Hematopoietic multipotent progenitor cell treated with erythropoietin and hydrocortisone succinate and interleukin-3 and kit ligand, for 17 days (in vitro differentiated cells): ENCODE data around the gene MPND.

Experiments used
- DNase-seq: peaks from one replicate; pipeline ENCODE4 v3.0.0-alpha.2; 2015; ENCODE audit warnings: low spot score

The MPND gene

DNA sequence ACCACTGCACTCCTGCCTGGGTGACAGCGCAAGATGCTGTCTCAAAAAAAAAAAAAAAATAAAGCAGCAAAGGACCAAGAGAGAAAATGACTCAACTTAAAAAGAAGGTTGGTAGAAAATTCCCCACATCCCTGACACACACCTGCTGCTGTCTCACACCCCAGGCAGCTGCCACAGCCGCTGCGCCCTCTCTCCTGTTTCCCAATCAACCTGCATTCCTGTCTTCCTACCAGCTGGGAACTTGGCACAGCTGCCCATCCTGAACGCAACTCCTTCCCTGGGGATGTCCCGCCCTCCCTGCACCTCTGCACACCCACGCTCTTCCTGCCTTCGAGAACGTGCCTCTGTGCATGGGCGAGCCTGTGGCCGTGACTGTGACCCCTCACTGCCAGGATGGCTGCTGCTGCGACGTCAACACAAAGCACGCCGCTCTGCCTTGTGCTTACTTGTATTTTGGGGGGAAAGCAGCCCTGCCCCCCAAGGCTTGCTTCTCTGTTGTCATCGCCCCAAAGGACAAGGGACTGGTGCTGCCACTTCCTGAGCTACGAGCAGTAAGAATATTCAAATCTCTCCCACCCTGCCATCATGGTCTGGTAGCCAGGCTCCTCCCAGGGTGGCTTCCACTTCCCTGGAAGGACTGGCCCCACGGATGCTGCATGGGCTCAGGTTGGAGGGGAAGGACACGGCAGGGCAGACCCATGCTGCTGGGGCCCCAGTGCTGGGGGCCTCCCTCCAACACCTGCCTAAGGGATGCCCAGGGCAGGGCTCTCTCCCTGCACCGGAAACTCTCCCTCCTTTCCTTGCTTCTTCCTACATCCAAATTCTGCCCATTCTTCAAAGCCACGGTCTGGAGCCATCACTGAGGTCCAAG lies 36.3 kb downstream of the MPND start:
- no peak for DNase-seq

DNA sequence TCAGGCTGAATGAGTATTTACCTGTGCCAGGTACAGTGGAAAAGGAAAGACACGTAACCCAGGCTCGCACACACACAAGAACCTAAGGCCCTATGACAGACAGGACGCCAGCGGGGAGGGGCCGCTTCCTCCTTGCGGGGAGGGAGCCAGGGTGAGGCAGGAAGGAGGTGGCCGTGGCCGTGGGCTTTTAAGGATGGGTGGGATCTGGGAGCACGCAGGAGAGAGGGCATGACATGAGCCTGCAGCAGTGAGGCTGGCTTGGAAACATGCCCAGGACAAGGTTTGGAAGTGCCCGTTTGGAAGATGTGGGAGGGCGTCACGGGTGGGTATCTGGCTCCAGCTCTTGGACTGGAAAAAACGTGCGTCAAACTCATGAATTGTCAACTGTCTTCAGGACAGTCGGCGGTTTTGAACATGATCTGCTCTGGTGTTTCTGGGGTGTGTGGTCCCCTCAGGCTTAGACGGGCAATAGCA lies 36.9 kb downstream of the MPND start:
- peak; percentile 36 for DNase-seq

DNA sequence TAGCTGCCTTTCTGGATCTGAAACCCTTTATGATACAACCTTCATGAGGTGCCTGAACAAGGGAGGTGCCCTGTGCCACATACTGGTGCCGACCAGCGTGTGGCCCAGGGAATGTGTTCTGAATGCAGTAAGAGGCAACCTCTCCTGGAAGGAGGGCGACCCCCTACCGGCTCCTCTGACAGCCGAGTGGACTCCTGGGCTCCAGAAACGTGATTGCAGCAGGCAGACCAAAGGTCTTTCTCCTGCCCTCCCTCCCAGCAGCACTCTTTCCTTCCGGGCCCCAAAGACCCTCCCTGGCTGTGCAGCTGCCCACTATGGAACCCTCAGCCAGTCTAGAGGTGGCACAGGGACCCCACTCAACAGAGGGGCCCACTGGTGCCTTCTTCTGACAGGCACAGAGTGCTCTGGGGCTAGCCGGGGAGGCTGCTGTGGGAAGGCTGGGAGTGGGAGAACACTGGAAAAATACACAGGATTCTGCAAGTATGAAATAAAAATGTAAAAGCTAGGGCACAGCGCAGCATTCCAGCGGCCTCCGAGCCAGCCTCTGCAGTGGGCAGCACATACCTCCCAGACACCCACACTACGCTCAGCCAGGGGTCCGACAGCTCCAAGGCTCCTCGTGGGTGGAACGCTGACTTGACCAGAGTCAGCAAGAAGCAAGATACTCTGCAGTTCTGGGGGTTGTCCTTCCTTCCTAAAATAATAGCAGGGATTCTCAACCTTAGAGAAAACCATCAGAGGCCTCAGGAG lies 42.1 kb downstream of the MPND start:
- no peak for DNase-seq

DNA sequence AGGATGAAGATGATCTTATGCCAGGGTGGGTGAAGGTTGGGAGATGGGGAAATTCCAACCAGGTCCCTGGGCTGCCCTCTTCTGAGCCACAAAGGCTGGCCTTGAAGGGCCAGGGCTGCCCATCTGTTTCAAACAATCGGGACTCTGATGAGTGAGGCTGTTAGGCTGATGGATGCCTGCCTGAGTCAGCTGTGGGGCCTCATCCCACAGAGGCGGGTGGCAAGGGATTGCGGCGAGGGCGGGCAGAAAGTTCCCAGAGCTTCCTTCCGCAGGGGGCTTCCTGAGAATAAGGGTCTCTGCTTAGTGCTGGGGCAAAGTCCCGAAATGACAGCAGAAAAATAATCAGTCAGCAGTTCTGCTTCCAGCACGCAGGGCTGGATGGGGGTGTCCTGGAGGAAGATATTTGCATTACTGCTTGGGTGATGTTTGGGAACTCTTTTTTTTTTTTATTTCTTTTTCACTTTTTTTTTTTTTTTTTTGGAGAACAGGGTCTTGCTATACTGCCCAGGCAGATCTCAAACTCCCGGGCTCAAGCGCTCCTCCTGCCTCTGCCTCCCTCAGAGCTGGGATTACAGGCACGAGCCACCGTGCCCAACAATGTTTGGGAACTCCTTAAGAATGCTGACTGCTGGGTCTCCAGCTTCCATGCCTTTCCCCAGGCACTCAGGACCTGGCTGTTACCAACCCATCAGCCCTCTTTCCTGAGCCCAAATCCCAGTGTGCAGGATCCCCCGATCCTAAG lies 42.9 kb downstream of the MPND start:
- no peak for DNase-seq

DNA sequence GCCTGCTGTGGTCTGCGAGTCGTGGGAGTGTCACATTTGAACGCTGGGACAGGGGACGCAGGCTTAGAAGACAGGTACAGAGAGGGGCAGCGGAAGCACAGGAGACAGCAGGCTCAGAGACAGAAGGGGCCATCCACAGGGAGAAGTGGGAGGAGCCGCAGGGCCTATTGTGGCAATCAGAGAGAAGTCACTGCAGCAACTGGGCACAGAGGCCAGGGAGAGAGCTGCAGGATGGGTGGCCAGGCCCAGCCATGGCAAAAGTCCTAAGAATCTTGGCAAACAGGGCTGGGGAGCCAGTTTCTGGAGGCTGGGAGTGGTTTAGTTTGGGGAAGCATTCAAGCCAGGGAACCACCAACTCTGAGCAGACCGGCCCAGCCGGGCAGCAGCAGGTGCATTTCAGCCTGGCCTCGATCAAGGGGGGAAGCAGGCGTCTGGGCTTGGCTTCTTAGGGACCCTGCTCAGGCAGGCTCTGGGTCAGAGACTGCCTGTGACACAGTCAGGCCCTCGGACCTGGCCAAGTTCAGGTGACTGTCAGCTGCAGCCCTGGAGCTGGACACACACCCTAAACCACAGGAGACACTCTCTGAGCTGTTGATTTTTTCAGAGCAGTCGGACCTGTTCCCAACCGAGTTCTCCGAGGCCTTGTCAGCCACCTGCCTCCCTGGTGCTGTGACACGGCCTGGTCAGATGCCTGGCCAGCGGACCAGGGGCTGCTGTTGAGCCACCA lies 45.1 kb downstream of the MPND start:
- no peak for DNase-seq

DNA sequence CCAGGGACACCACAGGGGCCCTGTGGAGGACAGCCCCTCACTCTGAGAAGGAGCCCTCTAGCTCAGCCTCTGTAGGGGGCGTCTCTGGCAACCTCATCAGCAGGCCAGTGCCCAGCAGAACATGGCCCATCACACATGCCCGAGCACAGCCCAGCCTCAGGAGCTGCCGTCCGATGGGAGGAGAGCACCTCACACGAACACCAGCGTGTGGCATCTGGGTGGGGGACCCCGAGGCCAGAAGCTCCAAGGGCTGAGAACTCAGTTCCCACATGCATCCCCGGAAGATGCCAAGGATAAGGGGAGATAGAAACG lies 45.7 kb downstream of the MPND start:
- no peak for DNase-seq

DNA sequence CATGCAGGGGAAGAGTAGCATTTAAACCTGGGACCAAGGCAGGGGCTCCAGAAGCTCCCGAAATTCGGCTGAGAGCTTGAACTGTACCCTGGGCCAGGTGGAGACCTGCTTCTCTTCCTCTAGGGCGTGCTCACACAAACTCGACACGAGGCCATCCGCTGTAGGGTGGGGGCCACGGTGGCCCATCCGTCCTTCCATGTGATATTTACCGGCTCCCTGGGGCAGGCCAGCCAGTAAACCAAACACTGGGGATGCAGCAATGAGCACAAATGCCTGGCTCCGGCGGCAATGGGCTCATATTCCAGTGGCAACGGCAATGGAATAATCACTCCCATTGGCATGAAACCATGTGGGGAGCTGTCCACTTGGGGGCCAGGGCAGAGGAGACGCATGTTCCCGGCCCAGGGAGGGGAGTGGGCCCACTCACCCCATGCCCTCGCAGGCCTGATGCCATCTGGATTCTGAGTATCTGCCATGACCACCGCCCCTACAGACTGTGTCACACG lies 46.2 kb downstream of the MPND start:
- DNase-seq, result no peak

DNA sequence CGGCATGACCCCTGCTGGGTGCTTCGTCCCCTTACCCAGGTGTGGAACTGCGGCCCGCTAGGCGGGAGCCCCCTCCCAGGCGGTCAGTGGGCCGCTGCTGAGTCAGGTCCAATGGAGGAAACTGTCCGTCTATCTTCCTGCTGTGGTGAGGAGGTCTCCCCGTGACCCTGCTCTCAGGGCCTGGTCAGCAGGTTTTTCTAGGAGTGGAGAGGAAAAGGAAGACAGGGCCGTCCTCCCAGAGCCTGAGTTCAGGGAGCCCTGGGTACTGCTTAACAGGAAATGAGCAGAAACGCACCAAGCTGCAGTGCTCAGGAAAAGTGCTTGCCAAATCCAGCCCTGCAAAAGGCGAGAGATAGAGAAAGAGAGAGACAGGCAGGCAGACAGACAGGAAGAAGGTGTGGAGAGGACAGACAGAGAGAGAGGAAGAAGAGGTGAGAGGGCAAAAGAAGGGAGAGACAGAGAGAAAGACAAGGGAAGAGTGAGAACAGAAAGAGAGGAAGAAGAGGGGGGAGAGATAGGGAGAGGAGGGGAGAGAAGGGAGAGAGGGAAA lies 46.7 kb downstream of the MPND start:
- DNase-seq, result no peak

DNA sequence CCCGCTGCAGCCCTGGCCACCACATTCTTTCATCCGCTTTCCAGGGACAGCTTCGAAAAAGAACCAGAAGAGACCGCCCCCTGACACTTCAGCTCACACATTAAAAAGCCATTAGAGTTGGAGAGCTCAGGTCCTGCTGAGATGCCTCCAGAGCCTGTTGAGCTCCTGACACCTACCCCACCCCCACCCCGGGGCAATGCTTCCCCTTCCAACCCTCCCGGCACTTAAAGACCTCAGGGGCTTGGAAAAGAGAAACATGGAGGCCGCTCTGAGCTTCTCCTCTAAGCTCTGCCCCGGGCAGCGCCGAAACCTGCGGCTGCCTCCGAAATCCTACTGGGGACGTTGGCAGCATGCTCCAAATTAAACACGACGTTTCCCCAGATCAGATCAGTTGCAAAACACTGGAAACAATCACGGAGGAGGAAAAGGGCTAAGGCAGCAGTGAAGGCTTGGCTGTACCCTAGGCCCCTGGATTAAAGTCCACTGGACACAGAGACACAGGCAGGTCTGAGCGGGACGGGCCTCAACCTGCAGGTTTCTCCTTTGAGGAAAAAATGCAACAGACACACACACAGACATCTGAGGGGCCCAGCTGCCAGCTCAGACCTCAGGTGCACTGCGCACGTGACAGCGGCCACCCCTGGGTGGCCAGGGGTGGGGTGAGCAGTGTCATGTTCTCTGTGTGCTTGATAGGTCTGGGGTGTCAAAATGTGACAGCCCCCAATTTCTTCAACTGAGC lies 47.4 kb downstream of the MPND start:
- no peak for DNase-seq

DNA sequence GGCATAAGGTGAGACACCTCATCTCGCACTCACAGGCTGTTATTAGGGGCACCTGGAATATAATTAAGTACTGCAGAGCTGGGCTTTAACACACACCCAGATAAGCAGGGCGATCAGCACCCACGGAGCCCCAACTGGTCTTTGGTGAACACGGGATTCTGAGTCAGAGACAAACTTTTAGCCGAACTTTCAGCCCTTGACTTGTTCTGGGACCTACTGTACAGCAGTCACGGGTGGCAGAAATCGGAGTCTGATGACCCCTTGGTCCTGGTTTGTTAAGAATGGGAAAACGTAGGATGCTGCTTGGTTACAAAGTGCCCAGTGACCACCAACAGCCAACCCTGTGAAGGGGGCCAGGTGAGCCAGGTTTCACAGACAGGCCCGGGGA lies 47.9 kb downstream of the MPND start:
- no peak for DNase-seq

DNA sequence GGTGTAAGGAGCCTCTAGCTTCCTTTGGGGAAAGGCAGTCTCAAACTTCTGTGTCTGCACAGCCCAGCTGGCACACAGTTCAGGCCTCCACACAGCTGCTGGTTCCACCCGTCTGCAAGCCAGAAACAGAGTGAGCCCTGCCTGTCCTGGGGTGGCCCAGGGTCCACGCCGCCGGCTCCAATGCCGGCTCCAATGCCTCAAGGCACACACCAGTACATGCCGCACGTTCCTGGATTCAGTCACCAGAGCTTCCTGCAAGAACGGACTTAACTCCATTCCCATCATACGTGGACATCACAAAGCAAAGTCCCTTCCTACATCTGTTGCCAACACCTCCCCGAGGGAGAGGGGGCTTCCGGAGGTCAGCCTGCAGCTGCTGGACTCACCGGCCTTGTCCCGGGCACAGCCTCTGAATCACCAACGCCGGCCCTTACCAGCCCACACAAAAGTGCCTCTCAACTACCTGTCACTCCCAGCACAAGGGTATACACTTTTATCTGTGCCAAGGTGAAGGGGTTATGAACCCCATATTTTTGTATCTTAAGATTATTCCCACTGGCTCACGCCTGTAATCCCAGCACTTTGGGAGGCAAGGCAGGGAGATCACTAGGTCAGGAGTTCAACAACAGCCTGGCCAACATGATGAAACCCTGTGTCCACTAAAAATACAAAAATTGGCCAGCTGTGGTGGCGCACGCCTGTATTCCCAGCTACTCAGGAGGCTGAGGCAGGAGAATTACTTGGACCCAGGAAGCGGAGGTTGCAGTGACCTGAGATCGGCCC lies 48.5 kb downstream of the MPND start:
- DNase-seq, result no peak

DNA sequence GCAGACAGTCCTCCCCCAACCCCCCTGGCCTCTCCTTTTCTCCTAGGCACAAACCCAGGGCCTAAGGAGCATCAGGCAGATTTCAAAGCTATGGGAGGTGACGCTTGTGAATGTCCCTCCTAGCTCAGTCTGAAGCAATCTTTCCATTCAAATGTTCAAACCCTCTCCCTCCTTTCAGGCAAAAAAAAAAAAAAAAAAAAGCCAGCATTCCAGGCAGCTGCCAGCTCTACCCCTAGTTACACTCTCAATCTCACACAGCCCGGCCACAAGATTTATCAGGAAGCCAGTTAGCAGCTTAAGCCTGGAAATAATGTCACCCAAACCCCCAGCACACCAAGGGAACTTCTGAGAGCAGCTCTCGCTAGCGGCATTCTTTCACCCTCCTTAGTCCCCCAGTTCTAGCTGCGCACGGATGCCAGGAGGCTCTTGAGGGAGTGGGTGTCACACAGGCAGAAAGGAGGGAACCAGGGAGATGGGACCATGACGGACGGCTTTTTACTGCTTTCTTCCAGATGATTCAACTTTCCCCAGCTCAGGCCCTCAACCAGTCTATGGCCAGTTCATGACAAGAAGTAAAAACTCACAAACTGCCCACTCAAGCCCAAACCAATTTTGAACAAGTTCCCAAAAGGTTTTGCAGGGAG lies 50.7 kb downstream of the MPND start:
- no peak for DNase-seq

DNA sequence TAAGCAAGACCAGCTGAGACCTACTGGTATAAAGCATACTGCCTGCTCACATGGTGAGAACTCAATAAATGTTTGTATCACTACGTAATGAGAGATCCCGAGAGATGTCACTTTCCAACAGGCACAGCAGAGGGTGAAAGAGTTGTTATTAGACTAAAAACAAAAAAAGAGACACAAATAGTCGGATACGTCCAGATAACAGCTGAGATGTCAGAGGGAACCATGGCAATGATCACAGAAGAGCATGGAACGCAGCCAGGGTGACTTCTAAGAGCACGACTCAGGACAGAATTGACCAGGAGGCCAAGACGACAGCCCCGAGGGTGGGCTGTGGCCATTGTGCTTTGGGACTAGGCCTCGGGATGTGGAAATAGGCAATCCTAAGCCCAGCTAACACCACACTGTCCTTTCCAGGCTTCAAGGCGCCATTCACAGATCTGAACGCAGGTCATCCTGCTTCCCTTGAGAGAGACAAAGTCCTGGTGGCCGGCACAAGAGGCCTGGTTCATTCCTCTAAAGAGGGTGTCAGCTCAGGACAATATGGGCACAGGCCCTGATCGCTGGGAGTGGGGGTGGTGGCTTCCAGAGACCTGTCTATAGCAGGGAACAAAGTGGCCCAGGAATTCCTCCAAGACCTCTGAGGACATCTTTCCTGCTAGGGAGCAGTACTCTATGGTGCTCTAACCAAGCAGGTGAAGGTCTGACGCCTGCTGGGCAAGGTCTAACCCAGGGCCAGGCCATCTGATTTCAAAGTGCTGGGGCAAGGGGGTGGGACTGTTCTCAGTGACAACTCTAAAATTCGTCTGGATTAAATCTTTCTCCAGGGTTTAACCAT lies 53.8 kb downstream of the MPND start:
- no peak for DNase-seq

DNA sequence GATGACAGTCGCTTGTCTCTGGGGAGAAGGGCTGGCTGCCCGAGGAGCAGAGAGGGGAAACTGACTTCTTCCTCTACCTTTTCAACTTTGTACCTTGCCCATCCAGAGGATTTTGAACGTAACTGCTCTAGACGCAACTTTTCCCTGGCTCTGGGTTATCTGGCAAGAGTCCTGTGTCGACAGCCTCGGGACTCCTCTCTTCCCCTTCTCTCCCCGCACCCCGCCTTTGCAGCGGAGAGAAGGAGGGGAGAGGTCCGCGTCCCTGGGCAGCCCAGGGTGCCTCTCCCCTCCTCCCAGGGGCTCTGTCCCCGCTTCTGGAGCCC lies 56.4 kb downstream of the MPND start:
- peak; percentile 69 for DNase-seq

DNA sequence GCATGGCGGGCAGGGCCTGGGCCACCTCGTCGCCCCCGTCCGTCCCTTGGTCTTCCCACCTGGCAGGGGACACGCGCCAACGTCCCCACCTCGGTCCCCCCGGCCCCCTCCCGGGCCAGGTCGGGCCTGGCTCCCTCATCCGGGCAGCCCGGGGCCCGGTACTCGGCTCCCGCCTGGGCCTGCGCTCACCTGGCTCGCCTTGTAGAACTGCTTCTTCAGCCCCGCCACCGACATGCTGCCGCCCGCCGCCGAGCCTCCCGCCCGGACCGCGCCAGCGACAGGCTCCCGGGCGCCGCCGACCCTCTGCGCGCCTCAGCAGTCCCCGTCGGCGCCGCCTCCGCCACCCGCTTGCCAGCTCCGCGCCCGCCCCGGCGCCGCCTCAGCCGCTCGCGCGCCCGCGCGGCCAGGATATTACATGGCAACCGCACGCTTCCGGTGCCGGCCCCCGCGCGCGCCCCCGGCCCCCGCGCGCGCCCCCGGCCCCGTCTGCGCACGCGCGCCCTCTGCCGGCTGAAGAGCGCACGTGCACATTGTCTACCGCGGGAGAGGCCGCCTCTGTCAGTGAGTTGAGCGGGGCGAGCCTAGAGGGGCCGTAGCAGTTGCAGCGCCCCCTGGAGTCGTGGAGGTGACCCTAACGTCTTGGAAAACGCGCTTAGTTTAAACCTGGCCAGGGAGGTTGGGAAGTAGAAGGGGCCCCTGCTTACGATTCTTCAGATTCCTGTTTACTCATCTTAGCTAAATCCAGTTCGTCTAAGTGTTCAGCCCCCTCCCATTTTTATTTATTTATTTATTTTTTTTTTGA lies 57.0 kb downstream of the MPND start, which contains the start of gene SH3GL1:
SH3GL1 (minus strand) TSS at position 413 of the 802 bp plus-strand sequence; CDS start at position 234, 179 bp downstream.
- peak; percentile 98 for DNase-seq

DNA sequence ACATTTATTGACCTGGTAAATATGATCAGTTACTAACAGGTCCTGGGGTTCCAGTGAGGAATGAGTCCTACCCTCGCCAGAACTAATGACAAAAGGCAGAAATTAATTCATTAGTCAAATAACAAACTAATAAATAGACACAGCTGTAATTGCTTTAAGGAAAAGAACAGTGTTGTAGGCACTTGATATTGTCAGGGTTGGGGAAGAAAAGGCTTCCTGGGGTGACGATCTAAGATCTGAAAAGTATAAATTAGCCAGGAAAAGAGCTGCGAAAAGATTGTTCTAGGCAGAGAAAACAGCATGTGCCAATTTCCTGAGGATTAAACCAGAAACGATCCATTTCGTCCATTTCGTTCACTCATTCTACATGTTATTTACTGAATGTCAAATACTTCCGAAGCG lies 58.4 kb downstream of the MPND start:
- no peak for DNase-seq

DNA sequence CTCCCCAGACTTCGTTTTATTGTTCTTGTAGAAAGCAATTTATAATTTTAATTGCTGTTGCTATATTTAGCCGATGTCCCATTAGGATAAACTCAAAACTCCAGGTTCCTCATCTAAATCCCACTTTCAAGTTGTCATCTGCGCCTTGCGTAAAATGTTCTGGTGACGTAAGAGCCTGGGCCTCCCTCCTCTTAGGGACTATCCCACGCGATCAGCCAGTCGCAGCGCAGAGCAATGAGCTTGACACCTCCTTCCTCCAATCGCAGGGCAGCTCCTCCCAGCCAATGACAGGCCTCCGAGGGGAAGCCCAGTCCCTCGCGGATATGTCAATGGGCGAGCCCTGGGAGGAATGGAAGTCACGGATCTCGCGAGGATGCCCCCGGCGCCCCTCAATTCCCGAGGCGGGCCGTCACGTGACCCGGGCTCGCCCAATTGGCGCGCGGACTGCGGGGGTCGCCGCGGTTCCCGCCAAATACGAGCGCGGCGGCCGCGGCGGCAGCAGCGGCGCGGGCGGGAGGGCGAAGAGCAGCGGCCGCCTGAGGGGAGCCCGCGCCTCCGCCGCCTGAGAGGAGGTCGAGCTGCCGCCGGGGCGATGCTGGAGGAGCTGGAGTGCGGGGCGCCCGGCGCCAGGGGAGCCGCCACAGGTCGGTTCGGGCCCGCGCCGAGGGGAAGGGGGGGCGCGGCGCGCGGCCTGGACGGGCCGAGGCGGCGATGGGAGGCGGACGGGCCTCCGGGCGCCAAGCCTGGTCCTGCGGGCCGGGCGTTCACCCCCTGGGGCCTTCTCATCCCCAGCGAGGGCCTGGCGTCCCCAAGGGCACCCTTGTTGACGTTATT lies 59.0 kb downstream of the MPND start, which contains the start of gene CHAF1A:
CHAF1A (plus strand) TSS at position 470 of the 834 bp plus-strand sequence; CDS start at position 593, 123 bp downstream.
- peak; percentile 100 for DNase-seq
